ENCODE data around the gene TM9SF4. TPM values are rescaled to one million over a fixed set of nuclear protein-coding genes. Genes with fewer than 3 reads are reported as not detected.

TM9SF4 gene
- total and polyA plus RNA-seq, 4 donors = 18.4 to 46.6 (median 38.5) TPM

DNA sequence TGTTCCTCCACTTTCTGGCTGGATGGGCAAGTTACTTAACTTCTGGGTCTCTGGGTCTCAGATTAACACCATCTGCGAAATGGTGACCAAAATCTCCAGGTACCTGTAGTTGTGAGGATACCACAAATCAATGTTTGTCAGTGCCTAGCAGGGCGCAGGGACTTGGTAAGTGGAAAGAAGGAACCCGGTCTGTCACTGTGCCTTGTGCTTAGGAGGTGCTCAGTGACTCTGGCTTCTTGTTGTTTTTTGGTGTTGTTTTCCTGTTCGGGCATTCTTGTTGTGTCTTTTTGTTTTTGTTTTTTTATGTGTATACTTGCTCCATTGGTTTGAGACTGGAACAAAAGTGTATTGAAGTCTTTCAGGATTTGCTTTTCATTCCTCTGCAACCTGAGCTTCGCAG is 17.8 kb downstream of the TM9SF4 start:
- Histone ChIP-seq H3K27me3 (ENCODE audit: control insufficient read depth in 3 of 3, insufficient read depth in 3 of 3, low read length in 2 of 3) (no peaks in the 10 kb centered on the region), H3K4me3 (no peak overlapping the region), H3K27ac (ENCODE audit: low read depth in 1 of 2, low read length in 1 of 2) (no peak overlapping the region), H3K9ac (ENCODE audit: insufficient read depth in 1 of 2, low read length in 2 of 2) (no peak overlapping the region), H3K9me3 (ENCODE audit: control insufficient read depth in 4 of 4, insufficient read depth in 3 of 4, low read length in 3 of 4) (no peaks in the 10 kb centered on the region), H3K36me3 (ENCODE audit: control insufficient read depth in 4 of 4, insufficient read depth in 4 of 4, low read length in 4 of 4) (peaks cover 0 to 4% (median 0%) of the 10 kb centered on the region in 4 donors), H3K4me1 (ENCODE audit: control insufficient read depth in 5 of 5, insufficient read depth in 5 of 5, low read length in 5 of 5) (no peaks in the 10 kb centered on the region)
- 90 to 91% methylated on average over 5 of the region's 5 CpGs for WGBS, 2 donors
- TF ChIP-seq, protein P1, sequence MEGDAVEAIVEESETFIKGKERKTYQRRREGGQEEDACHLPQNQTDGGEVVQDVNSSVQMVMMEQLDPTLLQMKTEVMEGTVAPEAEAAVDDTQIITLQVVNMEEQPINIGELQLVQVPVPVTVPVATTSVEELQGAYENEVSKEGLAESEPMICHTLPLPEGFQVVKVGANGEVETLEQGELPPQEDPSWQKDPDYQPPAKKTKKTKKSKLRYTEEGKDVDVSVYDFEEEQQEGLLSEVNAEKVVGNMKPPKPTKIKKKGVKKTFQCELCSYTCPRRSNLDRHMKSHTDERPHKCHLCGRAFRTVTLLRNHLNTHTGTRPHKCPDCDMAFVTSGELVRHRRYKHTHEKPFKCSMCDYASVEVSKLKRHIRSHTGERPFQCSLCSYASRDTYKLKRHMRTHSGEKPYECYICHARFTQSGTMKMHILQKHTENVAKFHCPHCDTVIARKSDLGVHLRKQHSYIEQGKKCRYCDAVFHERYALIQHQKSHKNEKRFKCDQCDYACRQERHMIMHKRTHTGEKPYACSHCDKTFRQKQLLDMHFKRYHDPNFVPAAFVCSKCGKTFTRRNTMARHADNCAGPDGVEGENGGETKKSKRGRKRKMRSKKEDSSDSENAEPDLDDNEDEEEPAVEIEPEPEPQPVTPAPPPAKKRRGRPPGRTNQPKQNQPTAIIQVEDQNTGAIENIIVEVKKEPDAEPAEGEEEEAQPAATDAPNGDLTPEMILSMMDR (IDR thresholded peaks at IDR 0.05; ENCODE audit: control extremely low read depth, extremely low read depth) = no peak
- no peak for DNase-seq
- ATAC-seq (ENCODE audit: insufficient read depth, low FRiP score) = no peak

DNA sequence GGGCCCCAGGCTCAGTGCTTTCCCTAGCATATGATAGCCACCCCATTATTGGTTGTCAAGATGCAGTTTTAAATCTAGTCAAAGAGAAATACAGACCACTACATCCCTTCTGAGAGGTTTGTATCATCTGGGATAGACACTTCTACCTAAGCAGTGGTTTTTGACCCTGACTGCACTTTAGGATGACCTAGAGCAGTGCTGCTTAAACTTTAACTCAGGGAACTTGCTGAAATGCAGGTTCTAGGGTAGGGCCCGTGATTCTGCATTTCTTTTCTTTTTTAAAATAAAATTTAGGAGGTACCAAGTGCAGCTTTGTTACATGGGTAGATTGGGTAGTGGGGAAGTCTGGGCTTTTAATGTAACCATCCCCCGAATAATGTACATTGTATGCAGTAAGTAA is 18.7 kb downstream of the TM9SF4 start:
- Histone ChIP-seq H3K9me3 (ENCODE audit: control insufficient read depth in 4 of 4, insufficient read depth in 3 of 4, low read length in 3 of 4) (no peaks in the 10 kb centered on the region), H3K4me1 (ENCODE audit: control insufficient read depth in 5 of 5, insufficient read depth in 5 of 5, low read length in 5 of 5) (no peaks in the 10 kb centered on the region), H3K36me3 (ENCODE audit: control insufficient read depth in 4 of 4, insufficient read depth in 4 of 4, low read length in 4 of 4) (peaks cover 0 to 6% (median 0%) of the 10 kb centered on the region in 4 donors), H3K27me3 (ENCODE audit: control insufficient read depth in 3 of 3, insufficient read depth in 3 of 3, low read length in 2 of 3) (no peaks in the 10 kb centered on the region), H3K9ac (ENCODE audit: insufficient read depth in 1 of 2, low read length in 2 of 2) (no peak overlapping the region), H3K27ac (ENCODE audit: low read depth in 1 of 2, low read length in 1 of 2) (no peak overlapping the region), H3K4me3 (no peak overlapping the region)
- ATAC-seq (ENCODE audit: insufficient read depth, low FRiP score) = no peak
- WGBS, 2 donors = 84 to 96% methylated on average over 2 of the region's 2 CpGs
- no peak for DNase-seq
- TF ChIP-seq, protein P1 (IDR thresholded peaks at IDR 0.05; ENCODE audit: control extremely low read depth, extremely low read depth) = no peak

DNA sequence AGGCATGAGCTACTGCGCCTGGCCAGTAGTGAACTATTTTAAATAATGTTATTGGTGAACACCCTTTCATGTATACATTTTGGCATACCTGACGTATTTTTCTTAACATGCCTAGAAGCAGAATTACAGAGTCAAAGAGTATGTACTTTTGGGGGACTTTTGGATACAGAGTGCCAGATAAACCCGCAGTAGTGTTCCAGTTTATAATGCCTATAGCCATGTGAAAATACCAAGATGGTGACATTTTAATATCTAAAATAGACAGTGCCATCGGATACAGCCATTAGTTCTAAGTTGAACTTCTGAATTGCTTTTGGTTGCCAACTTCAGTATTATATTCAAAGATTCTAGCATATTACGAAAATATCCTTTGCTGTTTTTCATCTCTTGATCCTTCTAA is 20.3 kb downstream of the TM9SF4 start:
- DNase-seq (no peak), ATAC-seq (ENCODE audit: insufficient read depth, low FRiP score) (no peak)
- Histone ChIP-seq H3K36me3 (ENCODE audit: control insufficient read depth in 4 of 4, insufficient read depth in 4 of 4, low read length in 4 of 4) (peaks cover 0 to 4% (median 3%) of the 10 kb centered on the region in 4 donors), H3K4me1 (ENCODE audit: control insufficient read depth in 5 of 5, insufficient read depth in 5 of 5, low read length in 5 of 5) (no peaks in the 10 kb centered on the region), H3K9ac (ENCODE audit: insufficient read depth in 1 of 2, low read length in 2 of 2) (no peak overlapping the region), H3K27me3 (ENCODE audit: control insufficient read depth in 3 of 3, insufficient read depth in 3 of 3, low read length in 2 of 3) (no peaks in the 10 kb centered on the region), H3K9me3 (ENCODE audit: control insufficient read depth in 4 of 4, insufficient read depth in 3 of 4, low read length in 3 of 4) (no peaks in the 10 kb centered on the region), H3K27ac (ENCODE audit: low read depth in 1 of 2, low read length in 1 of 2) (no peak overlapping the region), H3K4me3 (no peak overlapping the region)
- TF ChIP-seq, protein P1 (IDR thresholded peaks at IDR 0.05; ENCODE audit: control extremely low read depth, extremely low read depth) = no peak
- 96 to 98% methylated on average over 5 of the region's 5 CpGs for WGBS, 2 donors

DNA sequence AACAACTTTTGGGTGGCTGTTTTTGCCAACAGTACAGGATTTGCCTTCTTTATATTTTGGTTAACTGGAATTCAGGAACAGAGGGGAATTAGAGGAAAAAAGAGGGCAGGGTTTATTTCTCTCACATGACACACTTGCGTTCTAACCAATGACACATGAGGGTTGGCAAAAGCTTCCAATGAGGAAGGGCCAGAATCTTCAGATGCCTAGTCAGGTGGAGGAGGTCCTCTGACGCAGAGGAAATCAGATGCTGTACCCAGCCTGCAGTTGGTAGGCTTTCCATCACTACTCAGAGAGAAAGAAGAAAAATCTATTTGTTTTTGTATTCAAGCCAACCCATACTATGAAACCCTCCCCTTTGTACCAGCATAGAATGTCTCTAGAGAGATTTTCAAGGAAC is 20.8 kb downstream of the TM9SF4 start:
- 91 to 94% methylated on average over 2 of the region's 2 CpGs for WGBS, 2 donors
- no peak overlapping the region for H3K9ac ChIP-seq (ENCODE audit: insufficient read depth in 1 of 2, low read length in 2 of 2)

More for the DNA sequence above, 20.8 kb downstream of the TM9SF4 start:
- Histone ChIP-seq H3K36me3 (ENCODE audit: control insufficient read depth in 4 of 4, insufficient read depth in 4 of 4, low read length in 4 of 4) (peaks cover 0 to 3% (median 2%) of the 10 kb centered on the region in 4 donors), H3K27me3 (ENCODE audit: control insufficient read depth in 3 of 3, insufficient read depth in 3 of 3, low read length in 2 of 3) (no peaks in the 10 kb centered on the region), H3K9me3 (ENCODE audit: control insufficient read depth in 4 of 4, insufficient read depth in 3 of 4, low read length in 3 of 4) (no peaks in the 10 kb centered on the region), H3K27ac (ENCODE audit: low read depth in 1 of 2, low read length in 1 of 2) (no peak overlapping the region), H3K4me3 (no peak overlapping the region), H3K4me1 (ENCODE audit: control insufficient read depth in 5 of 5, insufficient read depth in 5 of 5, low read length in 5 of 5) (no peaks in the 10 kb centered on the region)
- DNase-seq (no peak), ATAC-seq (ENCODE audit: insufficient read depth, low FRiP score) (no peak)
- TF ChIP-seq, protein P1 (IDR thresholded peaks at IDR 0.05; ENCODE audit: control extremely low read depth, extremely low read depth) = no peak
